ENCODE data around the gene TBX10. TPM values are rescaled to one million over a fixed set of nuclear protein-coding genes. Genes with fewer than 3 reads are reported as not detected.
"Not testable (repeated sequence)": the region's sequence is repeated elsewhere in the genome, so short reads cannot be mapped to it uniquely, and the experiment has no call there.

Gene TBX10
- total RNA-seq, 4 donors from 2014 or later: not detected

DNA sequence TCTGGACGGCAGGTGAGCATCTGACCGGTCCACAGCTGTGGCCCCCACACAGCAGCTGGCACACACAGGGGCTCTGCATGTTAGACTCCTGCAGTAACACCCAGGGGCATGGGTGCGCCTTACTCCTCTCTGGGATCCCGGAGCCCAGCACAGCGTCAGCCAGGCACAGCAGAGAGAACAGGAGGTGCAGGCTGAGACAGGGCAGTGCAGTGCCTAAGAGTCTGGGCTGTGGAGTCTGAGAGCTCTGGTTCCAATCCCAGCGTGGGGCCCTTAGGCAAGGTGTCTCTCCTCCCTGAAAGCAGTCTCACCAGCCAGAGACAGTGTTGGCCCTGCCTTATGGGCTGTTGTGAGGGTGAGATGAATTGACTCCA is 12.1 kb downstream of the TBX10 start:
- Histone ChIP-seq H3K4me3 (no peak overlapping the region), H3K36me3 (peaks cover 0 to 4% of the 10 kb centered on the region in 2 donors), H3K4me1 (peaks cover 0 to 24% (median 5%) of the 10 kb centered on the region in 3 donors), H3K27ac (no peak overlapping the region), H3K27me3 (no peaks in the 10 kb centered on the region), H3K9me3 (no peaks in the 10 kb centered on the region)
- WGBS, 2 donors (ENCODE audit: low coverage in 1 of 2): 90% methylated on average over 2 of the region's 6 CpGs; no CpG with 5 or more reads in 1 of the 2 donors
- no peak for ATAC-seq
- TF ChIP-seq POLR2A (IDR thresholded peaks at IDR 0.05) (no peak), EP300 (IDR thresholded peaks at IDR 0.05) (no peak), POLR2AphosphoS5 (IDR thresholded peaks at IDR 0.05) (no peak)
- TF ChIP-seq, protein P1, sequence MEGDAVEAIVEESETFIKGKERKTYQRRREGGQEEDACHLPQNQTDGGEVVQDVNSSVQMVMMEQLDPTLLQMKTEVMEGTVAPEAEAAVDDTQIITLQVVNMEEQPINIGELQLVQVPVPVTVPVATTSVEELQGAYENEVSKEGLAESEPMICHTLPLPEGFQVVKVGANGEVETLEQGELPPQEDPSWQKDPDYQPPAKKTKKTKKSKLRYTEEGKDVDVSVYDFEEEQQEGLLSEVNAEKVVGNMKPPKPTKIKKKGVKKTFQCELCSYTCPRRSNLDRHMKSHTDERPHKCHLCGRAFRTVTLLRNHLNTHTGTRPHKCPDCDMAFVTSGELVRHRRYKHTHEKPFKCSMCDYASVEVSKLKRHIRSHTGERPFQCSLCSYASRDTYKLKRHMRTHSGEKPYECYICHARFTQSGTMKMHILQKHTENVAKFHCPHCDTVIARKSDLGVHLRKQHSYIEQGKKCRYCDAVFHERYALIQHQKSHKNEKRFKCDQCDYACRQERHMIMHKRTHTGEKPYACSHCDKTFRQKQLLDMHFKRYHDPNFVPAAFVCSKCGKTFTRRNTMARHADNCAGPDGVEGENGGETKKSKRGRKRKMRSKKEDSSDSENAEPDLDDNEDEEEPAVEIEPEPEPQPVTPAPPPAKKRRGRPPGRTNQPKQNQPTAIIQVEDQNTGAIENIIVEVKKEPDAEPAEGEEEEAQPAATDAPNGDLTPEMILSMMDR (IDR thresholded peaks at IDR 0.05): no peak

DNA sequence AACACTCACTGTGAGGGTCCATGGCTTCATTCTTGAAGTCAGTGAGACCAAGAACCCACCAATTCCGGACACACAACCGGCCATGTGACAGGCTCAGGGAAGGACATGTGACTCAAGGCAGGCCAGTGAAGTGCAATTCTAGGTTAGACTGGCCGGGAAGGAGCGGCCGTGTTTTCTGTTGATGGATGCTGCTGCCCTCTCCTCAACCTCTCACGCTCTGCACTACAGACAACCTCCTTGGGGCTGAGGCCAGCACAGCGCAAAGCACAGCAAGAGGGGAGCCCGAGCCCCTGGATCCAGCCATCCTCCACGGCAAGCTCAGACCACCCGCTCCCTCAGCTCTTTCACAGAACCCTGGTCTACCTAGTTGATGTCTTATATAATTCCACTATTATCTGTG is 12.6 kb downstream of the TBX10 start:
- 76 to 92% methylated on average over 5 to 8 of the region's 10 CpGs for whole genome bisulfite sequencing, 2 donors (ENCODE audit: low coverage in 1 of 2)
- no peak overlapping the region for H3K4me3 ChIP-seq
- ATAC-seq: no peak
- no peaks in the 10 kb centered on the region for H3K9me3 ChIP-seq
- H3K4me1 ChIP-seq: peaks cover 0 to 24% (median 5%) of the 10 kb centered on the region in 3 donors
- TF ChIP-seq POLR2A (IDR thresholded peaks at IDR 0.05): no peak
- no peak for TF ChIP-seq EP300 (IDR thresholded peaks at IDR 0.05)
- TF ChIP-seq, protein P1 (IDR thresholded peaks at IDR 0.05): no peak
- TF ChIP-seq POLR2AphosphoS5 (IDR thresholded peaks at IDR 0.05): no peak
- H3K27ac ChIP-seq: no peak overlapping the region
- H3K36me3 ChIP-seq: peaks cover 0 to 4% of the 10 kb centered on the region in 2 donors
- no peaks in the 10 kb centered on the region for H3K27me3 ChIP-seq

DNA sequence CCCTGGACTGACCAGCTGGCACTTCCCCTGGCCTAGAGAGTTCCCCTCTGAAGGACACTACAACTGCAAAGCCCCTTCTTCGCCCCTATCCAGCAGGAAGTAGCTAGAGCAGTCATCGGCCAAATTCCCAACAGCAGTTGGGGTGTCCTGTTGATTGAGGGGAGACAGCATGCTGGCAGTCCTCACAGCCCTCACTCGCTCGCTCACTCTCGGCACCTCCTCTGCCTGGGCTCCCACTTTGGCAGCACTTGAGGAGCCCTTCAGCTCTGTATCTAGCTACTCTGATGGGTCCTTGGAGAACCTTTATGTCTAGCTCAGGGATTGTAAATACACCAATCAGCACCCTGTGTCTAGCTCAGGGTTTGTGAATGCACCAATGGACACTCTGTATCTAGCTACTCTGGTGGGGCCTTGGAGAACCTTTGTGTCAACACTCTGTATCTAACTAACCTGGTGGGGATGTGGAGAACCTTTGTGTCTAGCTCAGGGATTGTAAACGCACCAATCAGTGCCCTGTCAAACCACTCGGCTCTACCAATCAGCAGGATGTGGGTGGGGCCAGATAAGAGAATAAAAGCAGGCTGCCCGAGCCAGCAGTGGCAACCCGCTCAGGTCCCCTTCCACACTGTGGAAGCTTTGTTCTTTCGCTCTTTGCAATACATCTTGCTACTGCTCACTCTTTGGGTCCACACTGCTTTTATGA is 13.3 kb downstream of the TBX10 start:
- 66 to 91% methylated on average over 5 to 6 of the region's 10 CpGs for WGBS, 2 donors (ENCODE audit: low coverage in 1 of 2)
- ATAC-seq, H3K36me3 ChIP-seq, H3K27ac ChIP-seq, H3K9me3 ChIP-seq, H3K27me3 ChIP-seq, H3K4me3 ChIP-seq: not testable (repeated sequence)
- peaks cover 0 to 22% (median 5%) of the 10 kb centered on the region in 3 donors for H3K4me1 ChIP-seq

DNA sequence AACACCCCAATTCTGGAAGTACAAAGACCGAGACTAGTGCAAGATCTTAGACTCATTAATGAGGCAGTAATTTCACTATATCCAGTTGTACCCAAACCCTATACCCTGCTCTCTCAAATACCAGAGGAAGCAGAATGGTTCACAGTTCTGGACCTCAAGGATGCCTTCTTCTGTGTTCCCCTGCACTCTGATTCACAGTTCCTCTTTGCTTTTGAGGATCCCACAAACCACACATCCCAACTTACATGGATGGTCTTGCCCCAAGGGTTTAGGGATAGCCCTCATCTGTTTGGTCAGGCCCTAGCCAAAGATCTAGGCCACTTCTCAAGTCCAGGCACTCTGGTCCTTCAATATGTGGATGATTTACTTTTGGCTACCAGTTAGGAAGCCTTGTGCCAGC is 15.8 kb downstream of the TBX10 start:
- not testable (repeated sequence) for H3K4me3 ChIP-seq, H3K4me1 ChIP-seq, H3K9me3 ChIP-seq, H3K27ac ChIP-seq, ATAC-seq, H3K27me3 ChIP-seq, H3K36me3 ChIP-seq
- WGBS, 2 donors (ENCODE audit: low coverage in 1 of 2): 75 to 100% methylated on average over 1 of the region's 1 CpG

DNA sequence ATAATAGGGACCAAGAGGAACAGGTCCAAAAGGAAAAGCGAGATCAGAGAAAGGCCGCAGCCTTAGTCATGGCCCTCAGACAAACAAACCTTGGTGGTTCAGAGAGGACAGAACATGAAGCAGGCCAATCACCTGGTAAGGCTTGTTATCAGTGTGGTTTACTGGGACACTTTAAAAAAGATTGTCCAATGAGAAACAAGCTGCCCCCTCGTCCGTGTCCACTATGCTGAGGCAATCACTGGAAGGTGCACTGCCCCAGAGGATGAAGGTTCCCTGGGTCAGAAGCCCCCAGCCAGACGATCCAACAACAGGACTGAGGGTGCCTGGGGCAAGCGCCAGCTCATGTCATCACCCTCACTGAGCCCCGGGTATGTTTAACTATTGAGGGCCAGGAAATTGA is 16.7 kb downstream of the TBX10 start:
- not testable (repeated sequence) for H3K27me3 ChIP-seq, H3K4me1 ChIP-seq, H3K4me3 ChIP-seq, ATAC-seq, H3K9me3 ChIP-seq, H3K36me3 ChIP-seq, H3K27ac ChIP-seq
- WGBS, 2 donors (ENCODE audit: low coverage in 1 of 2): no CpG with 5 or more reads among the region's 7 CpGs

DNA sequence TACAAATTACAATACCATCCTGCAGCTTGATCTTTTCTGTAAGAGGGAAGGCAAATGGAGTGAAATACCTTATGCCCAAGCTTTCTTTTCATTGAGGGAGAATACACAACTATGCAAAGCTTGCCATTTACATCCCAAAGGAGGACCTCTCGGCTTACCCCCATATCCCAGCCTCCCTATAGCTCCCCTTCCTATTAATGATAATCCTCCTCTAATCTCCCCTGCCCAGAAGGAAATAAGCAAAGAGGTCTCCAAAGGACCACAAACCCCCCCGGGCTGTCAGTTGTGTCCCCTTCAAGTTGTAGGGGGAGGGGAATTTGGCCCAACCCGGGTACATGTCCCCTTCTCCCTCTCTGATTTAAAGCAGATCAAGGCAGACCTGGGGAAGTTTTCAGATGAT is 17.6 kb downstream of the TBX10 start:
- not testable (repeated sequence) for H3K36me3 ChIP-seq, ATAC-seq, H3K4me3 ChIP-seq, H3K27ac ChIP-seq, H3K27me3 ChIP-seq, H3K4me1 ChIP-seq, H3K9me3 ChIP-seq
- 90 to 100% methylated on average over 1 of the region's 3 CpGs for WGBS, 2 donors (ENCODE audit: low coverage in 1 of 2)

DNA sequence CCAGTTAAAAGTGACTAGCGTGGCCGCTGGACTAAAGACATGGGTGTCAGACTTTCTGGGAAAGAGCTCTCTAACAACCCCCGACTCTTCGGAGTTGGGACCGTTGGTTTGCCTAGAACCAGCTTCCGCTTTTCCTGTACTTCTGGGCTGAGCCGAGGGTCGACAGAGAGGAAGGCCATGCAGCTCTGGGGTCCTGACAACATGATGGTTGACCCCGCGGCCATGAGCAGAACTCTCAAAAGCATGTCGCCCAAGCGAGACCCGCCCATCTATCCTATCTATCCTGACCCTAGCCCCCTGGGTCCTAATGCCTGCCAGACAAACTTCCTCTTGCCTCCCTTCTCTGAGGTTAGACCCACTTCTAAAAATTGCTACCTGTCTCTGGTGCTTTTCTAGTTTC is 18.9 kb downstream of the TBX10 start:
- ATAC-seq, H3K9me3 ChIP-seq, H3K4me1 ChIP-seq, H3K36me3 ChIP-seq, H3K4me3 ChIP-seq, H3K27ac ChIP-seq: not testable (repeated sequence)
- H3K27me3 ChIP-seq: peaks cover 13% of the 10 kb centered on the region
- 79 to 85% methylated on average over 4 to 7 of the region's 13 CpGs for WGBS, 2 donors (ENCODE audit: low coverage in 1 of 2)

DNA sequence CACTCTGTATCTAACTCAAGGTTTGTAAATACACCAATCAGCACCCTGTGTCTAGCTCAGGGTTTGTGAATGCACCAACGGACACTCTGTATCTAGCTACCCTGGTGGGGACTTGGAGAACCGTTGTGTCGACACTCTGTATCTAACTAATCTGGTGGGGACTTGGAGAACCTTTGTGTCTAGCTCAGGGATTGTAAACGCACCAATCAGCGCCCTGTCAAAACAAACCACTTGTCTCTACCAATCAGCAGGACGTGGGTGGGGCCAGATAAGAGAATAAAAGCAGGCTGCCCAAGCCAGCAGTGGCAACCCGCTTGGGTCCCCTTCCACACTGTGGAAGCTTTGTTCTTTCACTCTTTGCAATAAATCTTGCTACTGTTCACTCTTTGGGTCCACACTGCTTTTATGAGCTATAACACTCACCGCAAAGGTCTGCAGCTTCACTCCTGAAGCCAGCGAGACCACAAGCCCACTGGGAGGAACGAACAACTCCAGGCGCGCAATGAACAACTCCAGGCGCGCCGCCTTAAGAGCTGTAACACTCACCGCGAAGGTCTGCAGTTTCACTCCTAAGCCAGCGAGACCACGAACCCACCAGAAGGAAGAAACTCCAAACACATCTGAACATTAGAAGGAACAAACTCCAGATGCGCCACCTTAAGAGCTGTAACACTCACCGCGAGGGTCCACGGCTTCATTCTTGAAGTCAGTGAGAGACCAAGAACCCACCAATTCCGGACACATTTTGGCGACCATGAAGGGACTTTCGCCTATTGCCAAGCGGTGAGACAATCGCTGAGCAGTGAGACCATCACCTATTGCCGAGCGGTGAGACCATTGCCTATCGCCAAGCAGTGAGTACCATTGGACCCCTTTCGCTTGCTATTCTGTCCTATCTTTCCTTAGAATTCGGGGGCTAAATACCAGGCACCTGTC is 19.6 kb downstream of the TBX10 start:
- H3K27me3 ChIP-seq: peaks cover 20% of the 10 kb centered on the region
- WGBS, 2 donors (ENCODE audit: low coverage in 1 of 2): 83 to 95% methylated on average over 4 to 25 of the region's 33 CpGs
- ATAC-seq: not testable (repeated sequence)

DNA sequence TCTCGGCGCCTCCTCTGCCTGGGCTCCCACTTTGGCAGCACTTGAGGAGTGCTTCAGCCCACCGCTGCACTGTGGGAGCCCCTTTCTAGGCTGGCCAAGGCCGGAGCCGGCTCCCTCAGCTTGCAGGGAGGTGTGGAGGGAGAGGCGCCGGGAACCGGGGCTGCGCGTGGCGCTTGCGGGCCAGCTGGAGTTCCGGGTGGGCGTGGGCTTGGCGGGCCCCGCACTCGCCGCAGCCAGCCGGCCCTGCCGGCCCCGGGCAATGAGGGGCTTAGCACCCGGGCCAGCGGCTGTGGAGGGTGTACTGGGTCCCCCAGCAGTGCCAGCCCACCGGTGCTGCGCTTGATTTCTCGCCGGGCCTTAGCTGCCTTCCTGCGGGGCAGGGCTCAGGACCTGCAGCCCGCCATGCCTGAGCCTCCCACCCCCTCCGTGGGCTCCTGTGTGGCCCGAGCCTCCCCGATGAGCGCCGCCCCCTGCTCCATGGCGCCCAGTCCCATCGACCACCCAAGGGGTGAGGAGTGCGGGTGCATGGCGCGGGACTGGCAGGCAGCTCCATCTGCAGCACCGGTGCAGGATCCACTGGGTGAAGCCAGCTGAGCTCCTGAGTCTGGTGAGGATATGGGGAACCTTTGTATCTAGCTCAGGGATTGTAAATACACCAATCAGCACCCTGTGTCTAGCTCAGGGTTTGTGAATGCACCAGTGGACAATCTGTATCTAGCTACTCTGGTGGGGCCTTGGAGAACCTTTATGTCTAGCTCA is 20.5 kb downstream of the TBX10 start:
- H3K27ac ChIP-seq, H3K9me3 ChIP-seq, H3K36me3 ChIP-seq, H3K4me3 ChIP-seq, ATAC-seq: not testable (repeated sequence)
- Histone ChIP-seq H3K27me3 (peaks cover 28% of the 10 kb centered on the region), H3K4me1 (peaks cover 0 to 12% (median 5%) of the 10 kb centered on the region in 3 donors)
- no CpG with 5 or more reads among the region's 40 CpGs for WGBS, 2 donors (ENCODE audit: low coverage in 1 of 2)

More for the DNA sequence above, 19.6 kb downstream of the TBX10 start:
- not testable (repeated sequence) for H3K36me3 ChIP-seq, H3K4me3 ChIP-seq, H3K9me3 ChIP-seq, H3K4me1 ChIP-seq, H3K27ac ChIP-seq

Data from gastroesophageal sphincter (tissue), 4 donors.